Right atrium auricular region (tissue), 2 donors: Measurements from ENCODE around the gene ELAC2. TPM values are rescaled to one million over a fixed set of nuclear protein-coding genes. Genes with fewer than 3 reads are reported as not detected.

ENCODE experiments used
- DNase-seq: peaks from one replicate; pipeline ENCODE4 v3.0.0-alpha.2; 2019; ENCODE audit warnings: low spot score
- H3K27ac ChIP-seq, 2 donors: fragments of 200-600 bp; sonication (generic); 1 replicate in 1 of 2; 2 replicates in 1 of 2; pipeline ENCODE4 v1.5.1; 2016 to 2019
- H3K27me3 ChIP-seq, 2 donors: fragments of 200-600 bp; sonication (generic); one replicate each; pipeline versions ENCODE4 v1.5.1 to v1.6.0; 2017 to 2019
- H3K36me3 ChIP-seq: fragments of 200-600 bp; sonication (generic); one replicate; pipeline ENCODE4 v1.5.1; 2016
- H3K4me1 ChIP-seq, 2 donors: fragments of 200-600 bp; sonication (generic); one replicate each; pipeline versions ENCODE4 v1.5.1 to v1.6.0; 2017 to 2019
- H3K4me3 ChIP-seq, 2 donors: fragments of 200-600 bp; sonication (generic); 1 replicate in 1 of 2; 2 replicates in 1 of 2; pipeline ENCODE4 v1.5.1; 2017 to 2019; ENCODE audit warnings: mild to moderate bottlenecking in 1 of 2, moderate library complexity in 1 of 2
- H3K9me3 ChIP-seq, 2 donors: fragments of 200-600 bp; sonication (generic); one replicate each; pipeline ENCODE4 v1.5.1; 2019
- total RNA-seq, 2 donors: library from RNA; depleted of rRNA; stranded (reverse); fragments of >200 nt; gene quantifications; one replicate each; pipeline ENCODE4 v1.1.0, GENCODE V29; 2016
- TF ChIP-seq, protein P1 (sequence below), 2 donors: fragments of 200-600 bp; sonication (generic); IDR thresholded peaks; one replicate each; pipeline ENCODE4 v1.5.1; 2019; ENCODE audit warnings: antibody characterized with exemption in 2 of 2

Gene ELAC2
- total RNA-seq, 2 donors from 2014 or later: 40.1 to 55.2 TPM

DNA sequence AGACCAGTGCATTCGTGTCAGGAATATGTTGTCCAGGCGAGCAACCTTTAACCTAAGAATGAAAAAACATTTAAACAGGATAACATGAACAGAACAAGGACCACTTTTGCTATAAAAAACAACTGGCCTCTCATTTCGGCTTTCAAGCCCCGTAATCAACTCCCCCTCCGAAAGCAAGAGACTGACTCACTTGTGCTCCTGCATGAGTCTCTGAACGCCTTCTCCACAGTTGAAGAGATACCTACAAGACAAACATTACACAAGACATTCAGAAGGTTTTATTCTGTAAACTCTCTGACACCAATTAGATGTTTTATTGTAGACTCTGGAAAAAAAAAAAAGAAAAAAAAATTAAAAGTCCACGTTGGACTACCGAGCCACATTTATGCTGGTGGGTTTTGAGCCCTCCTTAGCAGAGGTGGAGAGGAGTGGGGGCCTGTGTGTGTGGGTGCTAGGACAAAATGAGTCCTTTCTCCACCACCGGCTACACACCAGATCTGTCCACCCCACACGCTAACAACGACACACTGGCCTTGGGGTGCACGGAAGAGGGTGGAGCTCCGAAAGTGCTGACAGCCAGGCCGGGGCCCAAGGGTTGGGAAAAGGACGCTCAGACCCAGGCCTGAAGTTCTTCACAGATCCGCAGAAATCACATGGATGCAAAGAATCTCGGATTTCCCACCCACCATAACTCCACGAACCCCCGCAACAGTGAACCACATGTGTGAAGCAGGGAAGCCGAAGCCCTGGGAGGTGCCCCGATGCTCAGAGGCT lies 759 bp downstream of the ELAC2 start:
- H3K9me3 ChIP-seq: no peaks in the 10 kb centered on the region
- H3K4me3 ChIP-seq: peak overlapping the region; percentile 88 to 91
- H3K36me3 ChIP-seq: peaks cover 29% of the 10 kb centered on the region
- TF ChIP-seq, protein P1, sequence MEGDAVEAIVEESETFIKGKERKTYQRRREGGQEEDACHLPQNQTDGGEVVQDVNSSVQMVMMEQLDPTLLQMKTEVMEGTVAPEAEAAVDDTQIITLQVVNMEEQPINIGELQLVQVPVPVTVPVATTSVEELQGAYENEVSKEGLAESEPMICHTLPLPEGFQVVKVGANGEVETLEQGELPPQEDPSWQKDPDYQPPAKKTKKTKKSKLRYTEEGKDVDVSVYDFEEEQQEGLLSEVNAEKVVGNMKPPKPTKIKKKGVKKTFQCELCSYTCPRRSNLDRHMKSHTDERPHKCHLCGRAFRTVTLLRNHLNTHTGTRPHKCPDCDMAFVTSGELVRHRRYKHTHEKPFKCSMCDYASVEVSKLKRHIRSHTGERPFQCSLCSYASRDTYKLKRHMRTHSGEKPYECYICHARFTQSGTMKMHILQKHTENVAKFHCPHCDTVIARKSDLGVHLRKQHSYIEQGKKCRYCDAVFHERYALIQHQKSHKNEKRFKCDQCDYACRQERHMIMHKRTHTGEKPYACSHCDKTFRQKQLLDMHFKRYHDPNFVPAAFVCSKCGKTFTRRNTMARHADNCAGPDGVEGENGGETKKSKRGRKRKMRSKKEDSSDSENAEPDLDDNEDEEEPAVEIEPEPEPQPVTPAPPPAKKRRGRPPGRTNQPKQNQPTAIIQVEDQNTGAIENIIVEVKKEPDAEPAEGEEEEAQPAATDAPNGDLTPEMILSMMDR (IDR thresholded peaks at IDR 0.05): no peak
- H3K27ac ChIP-seq: peak overlapping the region; percentile 73 to 87
- DNase-seq: no peak
- no peaks in the 10 kb centered on the region for H3K27me3 ChIP-seq
- H3K4me1 ChIP-seq: peaks cover 0 to 10% of the 10 kb centered on the region in 2 donors

DNA sequence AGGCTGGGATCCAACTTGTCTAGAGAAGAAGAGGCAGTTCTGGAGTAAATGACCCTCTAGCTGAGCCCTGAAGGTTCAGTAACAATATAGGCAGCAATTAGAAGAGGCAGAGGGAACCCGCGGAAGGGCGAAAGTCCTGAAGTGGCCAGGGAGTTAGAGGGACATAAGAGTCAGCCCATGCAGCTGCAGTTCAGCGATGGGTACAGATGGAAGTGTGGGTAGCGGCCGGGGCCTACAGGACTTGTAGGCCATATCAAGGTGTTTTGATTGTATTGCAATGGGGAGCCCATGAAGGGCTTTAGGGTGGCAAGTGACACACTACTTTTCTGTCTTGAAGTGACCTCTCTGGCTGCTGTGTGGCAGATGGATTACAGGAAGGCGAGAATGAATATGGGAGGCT lies 3.0 kb downstream of the ELAC2 start:
- no peak overlapping the region for H3K4me3 ChIP-seq
- TF ChIP-seq, protein P1 (IDR thresholded peaks at IDR 0.05): no peak
- H3K9me3 ChIP-seq: no peaks in the 10 kb centered on the region
- H3K27me3 ChIP-seq: no peaks in the 10 kb centered on the region
- peaks cover 0 to 10% of the 10 kb centered on the region in 2 donors for H3K4me1 ChIP-seq
- H3K27ac ChIP-seq: no peak overlapping the region
- peaks cover 52% of the 10 kb centered on the region for H3K36me3 ChIP-seq
- no peak for DNase-seq

DNA sequence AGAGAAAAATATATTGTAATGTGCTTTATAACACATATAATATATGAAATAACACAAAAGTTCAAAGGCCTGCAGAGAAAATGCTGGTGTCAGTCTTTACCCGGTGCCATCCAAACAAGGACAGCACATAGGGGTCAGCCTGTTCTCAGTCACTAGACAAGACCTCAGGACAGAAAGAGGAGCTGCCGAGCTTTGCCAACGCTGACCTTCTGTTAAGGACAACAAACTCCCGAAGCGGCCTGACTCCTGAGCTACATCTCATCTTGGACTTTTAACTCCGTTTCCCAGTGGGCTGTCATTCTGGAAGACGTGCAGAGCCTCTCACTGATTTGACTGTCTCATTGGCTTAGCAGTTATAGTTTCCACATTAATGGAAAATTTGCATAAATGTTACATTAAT lies 6.9 kb downstream of the ELAC2 start:
- no peak for DNase-seq
- Histone ChIP-seq H3K4me3 (no peak overlapping the region), H3K9me3 (no peaks in the 10 kb centered on the region), H3K36me3 (peaks cover 84% of the 10 kb centered on the region), H3K27ac (no peak overlapping the region), H3K4me1 (no peaks in the 10 kb centered on the region), H3K27me3 (no peaks in the 10 kb centered on the region)
- TF ChIP-seq, protein P1 (IDR thresholded peaks at IDR 0.05): no peak

DNA sequence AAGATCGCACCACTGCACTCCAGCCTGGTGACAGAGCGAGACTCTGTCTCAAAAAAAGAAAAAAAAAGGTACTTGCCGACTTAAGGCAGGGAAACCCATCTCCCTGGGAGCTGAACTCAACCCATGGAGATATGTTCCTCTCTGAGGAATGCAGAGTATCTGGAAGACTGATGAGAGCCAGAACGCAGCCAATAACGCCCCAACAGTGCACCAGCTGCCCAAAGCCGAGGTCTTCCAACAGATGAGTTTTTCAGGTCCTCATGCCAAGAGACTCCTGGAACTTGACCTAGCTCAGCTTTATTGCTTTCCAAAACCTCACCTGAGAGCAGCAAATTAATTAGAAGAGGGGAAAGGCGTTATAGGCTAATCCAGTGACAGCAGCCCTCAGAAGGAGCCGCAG lies 9.4 kb downstream of the ELAC2 start:
- no peak for DNase-seq
- H3K27me3 ChIP-seq: no peaks in the 10 kb centered on the region
- no peak overlapping the region for H3K27ac ChIP-seq
- H3K36me3 ChIP-seq: peaks cover 94% of the 10 kb centered on the region
- TF ChIP-seq, protein P1 (IDR thresholded peaks at IDR 0.05): no peak
- H3K9me3 ChIP-seq: no peaks in the 10 kb centered on the region
- no peaks in the 10 kb centered on the region for H3K4me1 ChIP-seq
- no peak overlapping the region for H3K4me3 ChIP-seq

DNA sequence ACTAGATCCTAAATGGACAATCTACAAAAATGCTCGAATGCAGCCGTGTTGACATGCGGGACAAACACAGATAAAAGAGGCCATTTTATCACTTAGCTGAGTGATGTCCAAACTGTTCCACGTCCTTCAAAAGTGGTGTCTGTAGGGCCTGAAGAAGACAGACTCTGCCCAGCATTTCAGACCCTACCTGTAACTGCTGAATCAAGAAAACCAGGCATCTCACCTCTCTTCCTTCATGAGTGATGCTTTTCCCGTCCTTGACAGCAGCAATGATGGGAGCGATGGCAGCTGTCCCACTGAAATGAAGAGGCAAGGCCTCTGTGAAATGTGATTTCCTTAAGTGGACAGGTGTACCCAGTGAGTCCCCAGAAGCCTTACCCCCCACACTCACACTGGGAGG lies 12.3 kb downstream of the ELAC2 start:
- Histone ChIP-seq H3K36me3 (peaks cover 91% of the 10 kb centered on the region), H3K4me1 (peaks cover 0 to 4% of the 10 kb centered on the region in 2 donors), H3K9me3 (no peaks in the 10 kb centered on the region), H3K27me3 (no peaks in the 10 kb centered on the region), H3K4me3 (no peak overlapping the region), H3K27ac (no peak overlapping the region)
- TF ChIP-seq, protein P1 (IDR thresholded peaks at IDR 0.05): no peak
- DNase-seq: no peak

DNA sequence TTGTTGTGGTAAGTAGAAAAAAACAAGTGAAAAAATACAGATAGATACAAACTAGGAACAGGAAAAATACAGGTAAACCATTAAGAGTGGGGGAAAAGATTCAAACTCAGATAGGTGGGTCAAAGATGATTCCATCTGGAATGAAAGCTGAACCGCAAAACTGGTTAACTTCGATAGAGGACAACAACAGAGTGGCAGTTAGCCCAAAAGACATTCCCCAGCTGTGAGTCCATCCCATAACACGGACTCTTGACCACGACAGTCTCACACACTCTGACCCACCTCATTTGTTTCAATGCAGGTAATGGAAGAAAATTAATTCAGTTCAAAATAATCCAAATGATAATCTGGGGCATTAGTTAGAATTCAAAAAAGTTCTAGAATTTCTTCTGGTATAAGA lies 13.5 kb downstream of the ELAC2 start:
- DNase-seq: no peak
- H3K27me3 ChIP-seq: no peaks in the 10 kb centered on the region
- H3K4me3 ChIP-seq: no peak overlapping the region
- H3K4me1 ChIP-seq: peaks cover 0 to 4% of the 10 kb centered on the region in 2 donors
- H3K9me3 ChIP-seq: no peaks in the 10 kb centered on the region
- H3K36me3 ChIP-seq: peaks cover 91% of the 10 kb centered on the region
- TF ChIP-seq, protein P1 (IDR thresholded peaks at IDR 0.05): no peak
- no peak overlapping the region for H3K27ac ChIP-seq
